HG03196 (cell line): ENCODE data around the gene ARHGEF37.
A peak's percentile ranks its signal among the peaks of the same experiment; 100 is the strongest.

Source experiments
- ATAC-seq: cut with Tn5 transposase; IDR thresholded peaks from one replicate; pipeline ENCODE4 v1.9.1; 2021; ENCODE audit not compliant: unreplicated experiment

ARHGEF37 gene

DNA sequence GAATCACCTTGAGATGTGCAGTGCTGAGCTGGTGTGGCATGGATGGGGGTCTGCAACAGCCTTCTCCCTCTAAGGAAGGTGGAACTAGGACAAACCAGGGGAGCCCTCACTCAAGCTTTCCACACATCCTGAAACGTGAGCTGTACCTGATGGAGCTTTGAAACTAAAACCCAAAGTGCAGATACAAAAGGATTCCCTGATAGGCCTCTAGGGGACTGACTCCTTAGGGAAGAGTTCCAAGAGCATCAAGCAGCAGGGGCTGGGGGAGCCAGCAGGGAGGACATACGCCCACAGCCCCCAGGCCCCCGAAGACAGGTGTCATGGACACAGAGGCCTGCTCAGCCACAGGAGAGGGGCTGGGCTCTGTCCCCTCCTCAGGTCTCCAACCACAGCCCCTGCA lies 17.7 kb downstream of the ARHGEF37 start:
- no peak for ATAC-seq

GRCh38 chr5:149599375-149599774 lies 18.1 kb downstream of the ARHGEF37 start:
- no peak for ATAC-seq

- ATAC-seq, result no peak
Observed at GRCh38 chr5:149600932-149601331, 19.6 kb downstream of the ARHGEF37 start.

DNA sequence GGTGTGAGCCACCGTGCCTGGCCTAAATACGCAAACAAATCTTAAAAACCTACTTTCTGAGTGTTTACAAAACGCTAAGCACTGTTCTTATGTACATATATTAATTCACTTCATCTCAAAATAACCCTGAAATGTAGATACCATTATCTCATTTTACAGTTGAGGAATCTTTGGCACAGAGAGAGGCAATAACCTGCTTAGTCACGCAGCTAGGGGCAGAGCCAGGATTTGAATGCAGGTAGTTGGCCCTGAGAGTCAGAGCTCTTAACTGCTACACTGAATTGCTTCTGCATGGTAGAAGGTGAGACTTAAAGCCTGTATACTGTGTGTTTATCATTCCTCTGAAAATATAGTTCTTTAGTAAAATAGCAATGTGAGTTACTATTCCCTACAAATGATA lies 21.9 kb downstream of the ARHGEF37 start:
- no peak for ATAC-seq

DNA sequence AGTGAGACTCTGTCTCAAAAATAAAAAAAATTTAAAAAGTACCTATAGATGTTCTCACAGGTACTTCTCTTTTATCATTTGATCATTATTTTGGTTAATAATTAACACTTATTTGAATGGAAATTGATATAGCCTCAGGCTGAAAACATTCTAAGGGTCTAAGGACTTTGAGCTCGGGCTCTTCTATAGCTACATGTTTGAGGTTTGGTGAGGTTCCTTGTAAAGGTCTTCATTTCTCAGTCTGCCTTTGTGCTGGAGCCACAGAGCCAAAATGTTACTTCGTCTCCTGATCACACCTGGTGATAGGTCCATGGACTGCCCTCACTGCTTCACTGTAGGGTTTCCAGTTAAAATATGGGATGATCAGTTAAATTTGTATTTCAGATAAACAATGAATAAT lies 22.6 kb downstream of the ARHGEF37 start:
- ATAC-seq, result no peak

DNA sequence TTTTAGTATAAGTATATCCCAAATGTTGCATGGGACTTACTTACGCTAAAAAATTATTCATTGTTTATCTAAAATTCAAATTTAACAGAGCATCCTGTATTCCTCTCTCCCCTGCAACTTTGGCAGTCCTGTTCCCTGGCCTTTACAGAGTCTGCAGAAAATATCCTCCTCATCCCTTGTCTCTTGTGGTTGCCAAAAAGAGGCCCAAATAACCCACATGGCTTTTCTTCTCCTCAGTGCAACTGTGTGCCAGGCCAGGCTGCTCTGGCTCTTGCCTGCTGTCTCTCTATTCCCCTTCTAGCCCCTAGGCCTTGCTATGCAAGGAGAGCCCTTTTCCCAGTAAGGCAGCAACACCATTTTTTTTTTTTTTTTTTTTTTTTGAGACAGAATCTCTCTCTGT lies 23.0 kb downstream of the ARHGEF37 start:
- no peak for ATAC-seq

GRCh38 chr5:149605354-149605997 lies 24.2 kb downstream of the ARHGEF37 start:
- no peak for ATAC-seq

DNA sequence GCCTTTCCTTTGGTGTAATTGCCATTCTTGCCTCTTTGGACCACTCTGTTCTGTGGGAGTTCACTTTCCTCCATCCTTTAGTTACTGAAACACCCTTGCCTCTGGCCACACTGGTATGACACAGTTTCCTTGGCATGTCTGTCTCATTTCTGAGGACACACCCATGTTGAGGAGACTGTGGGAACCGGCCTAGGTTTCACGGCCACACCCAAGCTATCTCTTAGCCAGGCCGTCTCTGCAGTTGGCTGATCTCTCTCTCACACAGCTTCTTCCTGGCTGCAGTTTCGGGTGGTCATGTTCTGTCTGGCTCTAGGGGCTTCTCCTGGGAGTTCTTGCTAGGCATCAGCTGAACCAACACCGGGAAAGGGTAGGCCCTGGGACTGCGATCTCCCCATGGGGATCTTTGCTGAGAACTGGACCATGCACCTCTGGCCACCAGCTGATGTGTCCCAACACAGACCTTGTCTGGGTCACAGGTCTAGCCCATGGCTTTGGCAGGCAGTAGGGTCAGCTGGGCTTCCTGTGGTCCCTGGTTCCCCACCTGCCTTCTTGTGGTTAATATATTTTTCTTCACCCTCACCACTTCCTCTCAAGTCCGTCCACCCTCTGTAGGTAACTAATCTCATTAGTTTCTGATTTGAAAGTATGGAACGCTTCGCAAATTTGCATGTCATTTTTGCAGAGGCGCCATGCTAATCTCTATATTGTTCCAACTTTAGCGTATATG lies 24.9 kb downstream of the ARHGEF37 start:
- ATAC-seq, result peak; percentile 93

DNA sequence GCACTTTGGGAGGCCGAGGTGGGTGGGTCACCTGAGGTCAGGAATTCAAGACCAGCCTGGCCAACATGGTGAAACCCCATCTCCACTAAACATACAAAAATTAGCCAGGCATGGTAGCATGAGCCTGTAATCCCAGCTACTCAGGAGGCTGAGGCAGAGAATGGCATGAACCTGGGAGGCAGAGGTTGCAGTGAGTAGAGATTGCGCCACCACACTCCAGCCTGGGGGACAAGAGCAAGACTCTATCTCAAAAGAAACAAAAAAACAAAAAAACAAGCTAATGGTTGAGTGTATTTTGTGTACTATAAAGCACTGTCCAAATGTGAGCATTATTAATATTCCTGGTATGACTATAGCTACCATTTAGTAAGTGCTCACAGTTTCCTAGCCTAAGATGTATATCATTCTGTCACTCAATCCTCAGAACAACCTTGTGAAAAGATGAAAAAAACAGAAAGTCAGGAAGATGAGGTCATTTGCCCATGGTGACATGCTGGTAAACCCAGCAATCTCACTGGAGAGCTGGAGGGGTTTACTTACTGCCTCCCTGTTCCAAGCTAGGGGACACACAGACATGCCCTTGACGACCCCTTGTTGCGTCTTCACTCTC lies 27.7 kb downstream of the ARHGEF37 start:
- no peak for ATAC-seq

DNA sequence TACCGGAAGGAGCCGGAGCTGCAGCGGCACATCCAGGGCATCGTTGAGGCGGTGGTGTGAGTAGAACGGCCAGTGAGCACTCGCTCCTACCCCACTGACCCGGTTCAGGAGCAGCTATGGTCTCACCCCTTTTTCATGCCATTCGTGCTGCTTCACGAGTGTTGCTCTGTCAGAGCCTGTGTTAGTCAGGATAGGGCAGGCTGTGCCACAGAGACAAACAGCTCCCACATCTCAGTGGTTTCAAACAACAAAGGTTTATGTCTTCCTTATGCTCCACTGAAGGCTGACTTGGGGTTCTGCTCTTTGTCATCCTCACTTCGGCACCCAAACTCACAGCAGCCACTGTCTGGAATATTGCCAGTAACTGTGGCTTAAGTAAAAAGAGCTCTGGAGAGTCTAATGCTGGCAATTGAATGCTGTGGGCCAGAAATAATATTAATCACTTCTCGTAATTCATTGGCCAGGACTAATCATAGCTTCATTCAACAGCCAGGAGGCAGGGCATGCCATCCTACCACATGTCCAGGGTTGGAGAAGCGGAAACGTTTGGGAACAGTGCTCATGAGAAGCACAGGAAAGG lies 28.4 kb downstream of the ARHGEF37 start:
- no peak for ATAC-seq

GRCh38 chr5:149610589-149611255 lies 29.4 kb downstream of the ARHGEF37 start:
- ATAC-seq, result no peak

DNA sequence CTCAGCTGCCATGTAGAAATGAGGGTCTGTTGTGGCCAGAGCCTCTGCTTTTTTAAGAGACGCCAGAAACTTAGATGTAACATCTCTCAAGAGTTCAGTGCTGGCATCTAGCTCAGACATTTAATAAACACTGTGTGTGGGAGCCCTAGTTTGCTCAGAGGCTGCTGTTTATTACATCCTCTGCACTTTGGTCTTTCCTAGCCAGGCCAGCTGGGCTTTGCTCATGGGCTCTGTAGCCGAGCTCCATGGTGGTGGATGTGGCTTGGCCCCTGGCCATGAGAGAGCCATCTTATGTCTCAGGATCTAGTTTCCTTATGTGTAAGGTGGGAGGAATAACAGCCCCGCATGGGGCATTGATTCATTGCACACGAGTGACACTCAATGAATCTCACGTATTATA lies 30.0 kb downstream of the ARHGEF37 start:
- no peak for ATAC-seq

DNA sequence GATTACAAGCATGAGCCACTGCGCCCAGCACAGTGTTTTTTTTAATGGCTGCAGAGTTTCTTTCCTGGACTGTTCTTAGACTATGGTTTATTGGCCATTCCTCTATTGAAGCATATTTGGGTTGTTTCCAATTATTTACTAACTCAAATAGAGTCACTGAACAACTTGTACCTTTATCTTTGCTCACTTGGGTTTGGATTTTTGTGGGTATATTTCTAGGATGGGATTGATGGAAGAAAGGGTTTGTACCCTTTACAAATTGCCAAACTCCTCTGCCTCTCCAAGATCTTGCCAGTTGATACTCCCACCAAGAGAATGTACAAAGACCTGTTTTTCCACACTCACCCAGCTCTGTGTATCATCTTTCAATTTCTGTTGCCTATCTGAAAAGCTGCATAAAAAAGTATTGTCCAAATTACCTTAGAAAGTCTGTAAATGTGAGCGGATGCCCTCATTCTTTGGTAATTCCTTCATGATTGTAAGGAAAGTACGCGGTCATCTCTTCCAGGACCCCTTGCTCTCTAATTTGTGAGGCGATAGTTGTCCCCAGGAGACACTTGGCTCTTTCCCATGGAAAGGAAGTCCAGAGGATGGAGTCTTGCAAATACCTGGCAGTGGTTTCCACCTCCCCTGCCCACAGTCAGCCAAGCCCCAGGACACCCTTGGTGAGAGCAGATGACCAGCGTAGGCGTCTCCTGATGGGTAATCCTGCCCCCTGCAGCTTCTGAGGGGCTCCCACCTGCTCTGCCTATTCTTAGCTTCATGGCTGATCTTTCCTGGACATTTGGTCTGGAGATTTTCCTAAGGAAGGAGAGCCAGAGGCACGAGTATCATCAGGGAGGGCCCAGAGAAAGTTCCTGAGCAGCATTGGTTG lies 33.0 kb downstream of the ARHGEF37 start:
- no peak for ATAC-seq

GRCh38 chr5:149615976-149616375 lies 34.7 kb downstream of the ARHGEF37 start:
- ATAC-seq, result no peak

DNA sequence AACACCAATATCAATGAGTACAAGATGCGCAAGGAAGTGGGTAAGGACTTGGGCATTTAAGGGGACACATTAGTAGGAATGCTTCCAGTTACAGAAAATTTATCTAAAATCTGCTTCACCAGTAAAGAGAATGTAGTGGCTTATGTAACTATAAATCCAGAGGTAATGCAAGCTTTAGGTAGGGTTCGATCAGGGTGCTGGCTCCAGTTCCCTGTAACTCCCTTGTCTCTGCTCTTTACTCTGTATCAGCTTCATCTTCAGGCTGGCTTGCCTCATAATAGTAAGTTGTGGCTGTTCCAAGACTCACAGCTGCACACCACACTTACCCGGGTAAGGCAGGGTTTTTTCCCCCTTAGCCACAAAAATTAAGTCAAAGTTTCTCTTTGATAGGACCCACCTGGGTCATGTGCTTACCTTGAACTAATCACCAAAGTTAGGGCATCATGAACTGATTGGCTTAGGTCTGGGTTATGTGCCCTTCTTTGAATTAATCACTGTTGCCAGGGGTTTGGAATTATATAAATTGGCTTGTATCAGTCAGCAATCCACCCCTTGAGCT lies 35.5 kb downstream of the ARHGEF37 start:
- ATAC-seq, result peak; percentile 40

- ATAC-seq, result peak; percentile 62
Observed at GRCh38 chr5:149617760-149618306, 36.5 kb downstream of the ARHGEF37 start.

DNA sequence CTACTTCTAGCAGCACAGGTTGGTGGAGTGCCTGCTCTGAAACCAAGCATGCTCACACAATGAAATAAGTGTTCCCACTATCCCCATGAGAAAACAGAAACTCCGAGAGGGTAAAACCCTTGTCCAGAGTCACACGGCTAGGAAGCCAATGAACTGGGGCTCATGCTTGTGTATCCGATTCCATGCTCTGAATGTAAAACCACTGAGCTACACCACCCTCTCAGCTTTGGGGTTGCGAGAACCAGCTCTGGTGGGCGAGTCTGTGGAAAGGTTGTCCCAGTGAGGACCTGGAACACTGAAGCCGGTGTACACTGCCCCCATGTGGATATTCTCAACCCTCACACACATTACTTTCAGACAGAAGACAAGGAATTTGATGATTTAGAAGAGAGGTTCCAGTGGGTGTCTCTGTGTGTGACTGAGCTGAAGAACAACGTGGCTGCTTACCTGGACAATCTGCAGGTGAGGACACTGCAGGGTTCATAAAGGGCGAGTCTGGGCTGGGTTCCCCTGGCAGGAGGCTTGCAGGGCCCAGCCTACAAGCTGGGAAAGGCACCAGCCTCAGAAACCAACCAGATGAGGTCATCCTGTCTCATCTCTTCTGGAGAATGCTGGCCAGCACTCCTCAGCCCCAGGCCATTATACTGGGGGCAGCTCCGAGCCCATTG lies 37.4 kb downstream of the ARHGEF37 start:
- ATAC-seq, result peak; percentile 42

DNA sequence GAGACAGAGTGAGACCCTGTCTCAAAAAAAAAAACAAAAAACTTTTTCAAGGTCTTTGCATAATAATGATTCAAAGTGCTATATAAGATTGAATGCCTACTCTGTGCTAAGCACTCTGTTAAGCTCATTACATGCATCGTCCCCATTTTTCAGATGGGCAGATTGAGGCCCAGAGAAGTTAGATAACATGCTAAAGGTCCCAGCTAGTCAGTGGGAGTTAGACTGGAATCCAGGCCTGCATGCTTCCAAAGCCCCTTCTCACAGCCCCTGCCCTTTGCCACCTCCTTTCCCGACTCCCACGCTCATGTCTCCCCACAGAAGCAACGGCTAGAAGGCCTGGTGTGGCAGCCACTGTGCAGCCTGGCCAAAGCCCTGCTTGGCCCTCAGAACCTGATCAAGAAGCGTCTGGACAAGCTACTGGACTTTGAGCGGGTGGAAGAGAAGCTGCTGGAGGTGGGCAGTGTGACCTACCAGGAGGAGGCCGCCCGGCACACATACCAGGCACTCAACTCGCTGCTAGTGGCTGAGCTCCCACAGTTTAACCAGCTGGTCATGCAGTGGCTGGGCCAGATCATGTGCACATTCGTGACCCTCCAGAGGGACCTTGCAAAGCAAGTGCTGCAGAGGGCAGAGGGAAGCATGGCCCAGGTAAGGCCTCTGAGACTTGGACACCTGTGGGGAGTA lies 40.3 kb downstream of the ARHGEF37 start:
- no peak for ATAC-seq

- ATAC-seq, result no peak
Observed at GRCh38 chr5:149622466-149622865, 41.2 kb downstream of the ARHGEF37 start.
